H1 (cell line): ENCODE measurements around the gene G3BP1. TPM values are rescaled to one million over a fixed set of nuclear protein-coding genes. Genes with fewer than 3 reads are reported as not detected.

Experiments used
- CTCF ChIA-PET: fragments of 300-600 bp; sonication (Branson Sonifier 250); formaldehyde crosslinking; loops from one replicate; lab custom pipeline; 2021; ENCODE audit not compliant: partially characterized antibody; lab: Charles Lee
- POLR2A ChIA-PET: fragments of 300-600 bp; sonication (Branson Sonifier 250); formaldehyde crosslinking; loops from one replicate; lab custom pipeline; 2021; ENCODE audit warnings: inconsistent platforms; ENCODE audit not compliant: partially characterized antibody; lab: Charles Lee
- DNase-seq, 2 experiments: peaks; one replicate each; pipeline versions ENCODE4 v3.0.0 to v3.0.0-alpha.2; 2010 to 2022; ENCODE audit warnings: low spot score in 2 of 2, low read depth in 1 of 2, mixed read lengths in 1 of 2
- FAIRE-seq: peaks from 2 replicates; lab custom pipeline; 2011; peaks lifted over from hg19 to GRCh38; lab: Jason Lieb, UNC
- H2AFZ ChIP-seq: 2 replicates; pipeline ENCODE4 v1.8.1; 2012; ENCODE audit warnings: low read length, inconsistent platforms
- H2AK5ac ChIP-seq: 2 replicates; pipeline ENCODE4 v1.6.1; 2013; ENCODE audit warnings: low read depth, low read length
- H2BK120ac ChIP-seq: replicated peaks from 2 replicates; pipeline ENCODE3; 2013; ENCODE audit warnings: low read depth, low read length, inconsistent platforms
- H2BK12ac ChIP-seq: 2 replicates; pipeline ENCODE4 v1.6.1; 2013; ENCODE audit warnings: low read depth, low read length
- H2BK15ac ChIP-seq: 2 replicates; pipeline ENCODE4 v1.6.1; 2013; ENCODE audit warnings: low read length
- H2BK20ac ChIP-seq: 2 replicates; pipeline ENCODE4 v1.6.1; 2013; ENCODE audit warnings: low read length
- H2BK5ac ChIP-seq: 2 replicates; pipeline ENCODE4 v1.6.1; 2013; ENCODE audit warnings: low read depth, low read length
- H3K14ac ChIP-seq: 2 replicates; pipeline ENCODE4 v1.6.1; 2013; ENCODE audit warnings: inconsistent platforms; ENCODE audit not compliant: insufficient read length
- H3K18ac ChIP-seq: 2 replicates; pipeline ENCODE4 v1.6.1; 2013; ENCODE audit warnings: low read length; ENCODE audit errors: extremely low read depth
- H3K23ac ChIP-seq: 2 replicates; pipeline ENCODE4 v1.6.1; 2013; ENCODE audit warnings: inconsistent platforms; ENCODE audit not compliant: insufficient read length
- H3K23me2 ChIP-seq: 2 replicates; pipeline ENCODE4 v1.6.1; 2013; ENCODE audit warnings: low read depth, low read length
- H3K27ac ChIP-seq: 2 replicates; pipeline ENCODE4 v1.6.1; 2011; ENCODE audit warnings: low read depth, low read length, inconsistent platforms
- H3K27me3 ChIP-seq, 4 experiments: replicated peaks in 1 of 4; 1 replicate in 1 of 4; 2 replicates in 3 of 4; pipeline versions ENCODE4 v1.6.1 to v1.8.1; 2011 to 2013; ENCODE audit warnings: low read length in 3 of 4, mild to moderate bottlenecking in 3 of 4, inconsistent platforms in 2 of 4, mixed read lengths in 2 of 4, moderate library complexity in 1 of 4; ENCODE audit not compliant: control insufficient read depth in 3 of 4, insufficient read depth in 3 of 4; ENCODE audit errors: extremely low read depth in 1 of 4
- H3K36me3 ChIP-seq, 4 experiments: 2 replicates each; pipeline versions ENCODE4 v1.6.1 to v1.8.1; 2011 to 2013; ENCODE audit warnings: mild to moderate bottlenecking in 4 of 4, low read length in 3 of 4, moderate library complexity in 2 of 4, control low read depth in 1 of 4, inconsistent platforms in 1 of 4; ENCODE audit not compliant: insufficient read depth in 4 of 4, control insufficient read depth in 2 of 4
- H3K4ac ChIP-seq: replicated peaks from 2 replicates; pipeline ENCODE3; 2013; ENCODE audit warnings: low read length, low read depth, mixed read lengths, inconsistent platforms; ENCODE audit not compliant: insufficient read length
- H3K4me1 ChIP-seq, 4 experiments: replicated peaks in 1 of 4; 1 replicate in 1 of 4; 2 replicates in 3 of 4; pipeline versions ENCODE4 v1.6.1 to v1.8.1; 2011 to 2013; ENCODE audit warnings: low read length in 3 of 4, inconsistent platforms in 2 of 4, mixed read lengths in 1 of 4; ENCODE audit not compliant: insufficient read depth in 4 of 4, control insufficient read depth in 3 of 4
- H3K4me2 ChIP-seq, 2 experiments: 2 replicates each; pipeline versions ENCODE4 v1.6.1 to v1.8.1; 2011 to 2013; ENCODE audit warnings: low read depth in 2 of 2, low read length in 2 of 2, control low read depth in 1 of 2, inconsistent platforms in 1 of 2, mild to moderate bottlenecking in 1 of 2; ENCODE audit not compliant: insufficient read depth in 1 of 2
- H3K4me3 ChIP-seq, 4 experiments: fragments of 200-600, 300-600 bp in 1 of 4; sonication (generic), shearing (Covaris generic), sonication (Bioruptor Twin) in 1 of 4; 2 replicates each; pipeline versions ENCODE4 v1.5.1 to v1.8.1; 2011 to 2016; ENCODE audit warnings: low read length in 4 of 4, low read depth in 3 of 4, control low read depth in 2 of 4, inconsistent platforms in 2 of 4, mild to moderate bottlenecking in 2 of 4, mixed read lengths in 1 of 4, moderate library complexity in 1 of 4; ENCODE audit not compliant: insufficient read depth in 2 of 4; ENCODE audit errors: extremely low read depth in 1 of 4
- H3K56ac ChIP-seq: replicated peaks from 2 replicates; pipeline ENCODE3; 2013; ENCODE audit warnings: low read depth, mild to moderate bottlenecking, mixed read lengths, low read length, inconsistent platforms; ENCODE audit not compliant: insufficient read length
- H3K79me1 ChIP-seq: 2 replicates; pipeline ENCODE4 v1.6.1; 2013; ENCODE audit warnings: low read depth, low read length, control low read depth
- H3K79me2 ChIP-seq, 2 experiments: 2 replicates each; pipeline versions ENCODE4 v1.6.1 to v1.8.1; 2012 to 2013; ENCODE audit warnings: low read length in 2 of 2, mild to moderate bottlenecking in 2 of 2, inconsistent platforms in 1 of 2; ENCODE audit not compliant: insufficient read depth in 2 of 2, control insufficient read depth in 1 of 2
- H3K9ac ChIP-seq, 4 experiments: replicated peaks in 1 of 4; 1 replicate in 1 of 4; 2 replicates in 3 of 4; pipeline versions ENCODE4 v1.6.1 to v1.8.1; 2011 to 2013; ENCODE audit warnings: low read depth in 3 of 4, low read length in 3 of 4, control low read depth in 2 of 4, mild to moderate bottlenecking in 2 of 4, moderate library complexity in 2 of 4, inconsistent platforms in 1 of 4; ENCODE audit errors: extremely low read depth in 1 of 4
- H3K9me3 ChIP-seq, 2 experiments: 2 replicates each; pipeline versions ENCODE4 v1.6.1 to v1.8.1; 2012 to 2013; ENCODE audit warnings: mild to moderate bottlenecking in 2 of 2, moderate library complexity in 2 of 2, control low read depth in 1 of 2, inconsistent platforms in 1 of 2, low read depth in 1 of 2, low read length in 1 of 2, mixed read lengths in 1 of 2; ENCODE audit not compliant: insufficient read depth in 2 of 2
- H4K20me1 ChIP-seq, 2 experiments: replicated peaks in 1 of 2; 2 replicates each; pipeline versions ENCODE3 to v1.8.1; 2011 to 2013; ENCODE audit warnings: inconsistent platforms in 2 of 2, low read length in 2 of 2, mild to moderate bottlenecking in 1 of 2; ENCODE audit not compliant: insufficient read depth in 2 of 2, control insufficient read depth in 1 of 2
- H4K5ac ChIP-seq: 2 replicates; pipeline ENCODE4 v1.6.1; 2013; ENCODE audit warnings: low read length, low read depth, mixed read lengths, inconsistent platforms; ENCODE audit not compliant: insufficient read length
- H4K8ac ChIP-seq: 2 replicates; pipeline ENCODE4 v1.8.0; 2013; ENCODE audit warnings: mild to moderate bottlenecking, moderate library complexity, low read length, inconsistent platforms; ENCODE audit not compliant: insufficient read depth; ENCODE audit errors: extremely low read depth
- H4K91ac ChIP-seq: replicated peaks from 2 replicates; pipeline ENCODE3; 2013; ENCODE audit warnings: low read length, mixed read lengths, inconsistent platforms; ENCODE audit not compliant: insufficient read length
- CHD2 ChIP-seq: IDR thresholded peaks from 2 replicates; pipeline ENCODE4 v1.6.1; 2012; ENCODE audit warnings: low read length, improper control_type of control experiment
- CREB1 ChIP-seq: IDR thresholded peaks from 2 replicates; pipeline ENCODE4 v1.6.1; 2012; ENCODE audit warnings: inconsistent platforms
- JUN ChIP-seq: IDR thresholded peaks from 2 replicates; pipeline ENCODE4 v1.6.1; 2011; ENCODE audit warnings: low read depth, mild to moderate bottlenecking, improper control_type of control experiment, low read length
- KDM5A ChIP-seq: fragments of 200-600 bp; IDR thresholded peaks from 2 replicates; pipeline ENCODE4 v1.7.1; 2012; ENCODE audit warnings: mild to moderate bottlenecking, low read length, inconsistent platforms, mixed read lengths
- POU5F1 ChIP-seq: IDR thresholded peaks from 2 replicates; pipeline ENCODE4 v1.6.1; 2011; ENCODE audit warnings: low read depth, mild to moderate bottlenecking, low read length, moderate library complexity
- RBBP5 ChIP-seq: IDR thresholded peaks from 2 replicates; pipeline ENCODE4 v1.7.1; 2012; ENCODE audit warnings: low read depth, mild to moderate bottlenecking, inconsistent platforms, low read length, moderate library complexity, borderline replicate concordance
- RXRA ChIP-seq: IDR thresholded peaks from 2 replicates; pipeline ENCODE4 v1.6.1; 2011; ENCODE audit warnings: low read depth, mild to moderate bottlenecking, low read length, moderate library complexity; ENCODE audit not compliant: insufficient read depth
- SP2 ChIP-seq: IDR thresholded peaks from 2 replicates; pipeline ENCODE4 v1.6.1; 2012; ENCODE audit warnings: mild to moderate bottlenecking, low read length, inconsistent platforms
- TAF7 ChIP-seq: optimal IDR thresholded peaks from 2 replicates; pipeline ENCODE3; 2011; ENCODE audit warnings: low read depth, mild to moderate bottlenecking, inconsistent platforms, low read length, moderate library complexity, borderline replicate concordance
- WGBS, 2 experiments: shearing (Covaris generic) in 1 of 2; methylation state at CpG; one replicate each; pipeline versions ENCODE4 v1.1.6 to v1.1.7; 2013 to 2015; ENCODE audit warnings: low lambda C conversion rate in 2 of 2, mixed read lengths in 2 of 2, inconsistent platforms in 1 of 2, low coverage in 1 of 2, missing lambda C conversion rate in 1 of 2; ENCODE audit not compliant: insufficient replicate concordance in 2 of 2, insufficient coverage in 1 of 2, insufficient read length in 1 of 2; ENCODE audit errors: extremely low coverage in 1 of 2, missing lambda C conversion rate in 1 of 2; 5-methylcytosine and 5-hydroxymethylcytosine counted together
- polyA plus RNA-seq, 7 experiments: library from polyadenylated mRNA; depleted of rRNA in 3 of 7; stranded (reverse) in 5 of 7; unstranded in 2 of 7; fragments of >200 nt in 5 of 7; fragments of 200-250 nt in 2 of 7; gene quantifications; 1 replicate in 5 of 7; 2 replicates in 1 of 7; 4 replicates in 1 of 7; pipeline versions ENCODE4 v1.2.1 to v1.2.3, GENCODE V29; 2011 to 2013; ENCODE audit warnings: missing spikeins in 2 of 7, mixed read lengths in 2 of 7
- total RNA-seq: library from RNA; stranded (reverse); fragmentation: NEBNext Ultra II Directional; extraction: Animal tissue kit (Norgen Biotek cat#: 25700); gene quantifications from 2 replicates; pipeline ENCODE4 v1.2.1, GENCODE V29; 2021
- TF ChIP-seq, protein P1 (sequence below): IDR thresholded peaks from 2 replicates; pipeline ENCODE4 v1.6.1; 2012; ENCODE audit warnings: inconsistent platforms
- TF ChIP-seq, protein P2 (sequence below): IDR thresholded peaks from 2 replicates; pipeline ENCODE4 v1.6.1; 2012; ENCODE audit warnings: low read length, inconsistent platforms

The G3BP1 gene
- total and polyA plus RNA-seq, 2 of the 8 experiments (the other 6 are each of a cell fraction or from before 2014, with no cell fraction given) = 71.2 to 516 TPM

DNA sequence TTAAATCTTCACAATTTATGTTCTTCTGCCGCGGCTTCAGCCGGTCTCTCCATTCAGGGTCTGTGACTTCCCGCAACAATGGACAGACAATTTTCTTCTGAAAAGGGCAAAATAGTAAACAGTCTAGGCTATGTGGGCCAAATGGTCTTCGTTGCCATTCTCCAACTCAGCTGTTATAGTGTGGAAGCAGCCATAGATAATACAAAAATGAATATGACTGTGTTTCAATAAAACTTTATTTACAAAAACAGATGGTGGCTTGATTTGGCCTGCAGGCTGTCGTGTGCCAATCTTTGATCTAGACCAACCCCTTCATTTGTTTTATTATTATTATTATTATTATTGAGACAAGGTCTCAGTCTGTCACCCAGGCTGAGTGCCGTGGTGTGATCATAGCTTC is 41.4 kb upstream of the G3BP1 start:
- FAIRE-seq (no peak), DNase-seq (no peak)
- peaks cover 13 to 19% of the 10 kb centered on the region in 2 experiments for H3K9me3 ChIP-seq
- H4K91ac ChIP-seq = no peak overlapping the region
- 93% methylated on average over 7 of the region's 7 CpGs; no CpG with 5 or more reads in 1 of the 2 experiments for WGBS, 2 experiments
- no peak overlapping the region for H3K4me2 ChIP-seq
- ChIA-PET CTCF (interaction anchor here (1.1 to 38.0 kb wide), 4 partner anchors 10 to 66 kb away, joined by 3 to 991 read pairs (median 112); no protein-coding TSS in a partner anchor), POLR2A (no interaction called here)
- no peak overlapping the region for H3K14ac ChIP-seq
- no peaks in the 10 kb centered on the region for H4K20me1 ChIP-seq
- H2AFZ ChIP-seq = no peak overlapping the region
- no peak overlapping the region for H3K27ac ChIP-seq
- H2AK5ac ChIP-seq = no peak overlapping the region
- H3K23ac ChIP-seq = no peak overlapping the region
- peaks cover 2% of the 10 kb centered on the region; the same call in 1 of the 2 replicates for H3K23me2 ChIP-seq
- no peak overlapping the region for H2BK120ac ChIP-seq
- no peak overlapping the region for H3K56ac ChIP-seq
- H3K27me3 ChIP-seq = no peaks in the 10 kb centered on the region
- no peak overlapping the region for H3K4ac ChIP-seq
- H2BK20ac ChIP-seq = no peak overlapping the region
- 0 out of 8 replicates have a peak overlapping the region, but pooled peaks of 1 of the 4 experiments have one; percentile 9 for H3K4me3 ChIP-seq
- H4K8ac ChIP-seq = no peak overlapping the region
- no peak overlapping the region for H2BK12ac ChIP-seq
- TF ChIP-seq, protein P1, sequence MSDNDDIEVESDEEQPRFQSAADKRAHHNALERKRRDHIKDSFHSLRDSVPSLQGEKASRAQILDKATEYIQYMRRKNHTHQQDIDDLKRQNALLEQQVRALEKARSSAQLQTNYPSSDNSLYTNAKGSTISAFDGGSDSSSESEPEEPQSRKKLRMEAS = no peak
- no peak for TF ChIP-seq POU5F1
- TF ChIP-seq TAF7 = no peak
- TF ChIP-seq RBBP5 = no peak
- TF ChIP-seq RXRA = no peak
- no peak for TF ChIP-seq KDM5A
- TF ChIP-seq CREB1 = no peak
- no peak for TF ChIP-seq SP2
- TF ChIP-seq JUN = no peak
- TF ChIP-seq, protein P2, sequence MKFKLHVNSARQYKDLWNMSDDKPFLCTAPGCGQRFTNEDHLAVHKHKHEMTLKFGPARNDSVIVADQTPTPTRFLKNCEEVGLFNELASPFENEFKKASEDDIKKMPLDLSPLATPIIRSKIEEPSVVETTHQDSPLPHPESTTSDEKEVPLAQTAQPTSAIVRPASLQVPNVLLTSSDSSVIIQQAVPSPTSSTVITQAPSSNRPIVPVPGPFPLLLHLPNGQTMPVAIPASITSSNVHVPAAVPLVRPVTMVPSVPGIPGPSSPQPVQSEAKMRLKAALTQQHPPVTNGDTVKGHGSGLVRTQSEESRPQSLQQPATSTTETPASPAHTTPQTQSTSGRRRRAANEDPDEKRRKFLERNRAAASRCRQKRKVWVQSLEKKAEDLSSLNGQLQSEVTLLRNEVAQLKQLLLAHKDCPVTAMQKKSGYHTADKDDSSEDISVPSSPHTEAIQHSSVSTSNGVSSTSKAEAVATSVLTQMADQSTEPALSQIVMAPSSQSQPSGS = no peak
- TF ChIP-seq CHD2 = no peak
- H3K79me1 ChIP-seq = no peaks in the 10 kb centered on the region
- no peak overlapping the region for H3K18ac ChIP-seq
- no peak overlapping the region for H2BK5ac ChIP-seq
- no peak overlapping the region for H2BK15ac ChIP-seq
- no peaks in the 10 kb centered on the region for H3K79me2 ChIP-seq
- peaks cover 0 to 7% (median 3%) of the 10 kb centered on the region in 4 experiments; a peak in 3 of 7 replicates for H3K4me1 ChIP-seq
- H3K36me3 ChIP-seq = peaks cover 0 to 8% (median 0%) of the 10 kb centered on the region in 4 experiments; a peak in 3 of 8 replicates
- no peak overlapping the region for H3K9ac ChIP-seq
- H4K5ac ChIP-seq = no peak overlapping the region
